ENCODE results near the gene CDC42BPB.

CDC42BPB gene

DNA sequence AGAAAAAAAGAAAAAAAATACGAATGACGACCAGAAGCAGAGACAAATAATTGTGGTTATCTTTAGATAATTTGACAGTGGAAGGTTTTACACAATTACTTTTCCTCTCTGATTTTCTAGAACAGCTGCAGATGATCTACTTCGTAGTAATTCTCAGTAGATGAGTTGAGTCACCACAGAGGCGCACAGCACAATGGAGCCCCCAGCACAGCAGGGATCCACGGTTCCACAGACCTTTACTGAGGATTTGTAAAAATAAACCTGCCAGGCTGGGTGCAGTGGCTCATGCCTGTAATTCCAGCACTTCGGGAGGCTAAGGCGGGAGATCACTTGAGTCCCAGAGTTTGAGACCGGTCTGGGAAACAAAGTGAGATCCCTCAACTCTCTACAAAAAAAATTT lies 105.5 kb downstream of the CDC42BPB start:
- TF ChIP-seq, protein P1, sequence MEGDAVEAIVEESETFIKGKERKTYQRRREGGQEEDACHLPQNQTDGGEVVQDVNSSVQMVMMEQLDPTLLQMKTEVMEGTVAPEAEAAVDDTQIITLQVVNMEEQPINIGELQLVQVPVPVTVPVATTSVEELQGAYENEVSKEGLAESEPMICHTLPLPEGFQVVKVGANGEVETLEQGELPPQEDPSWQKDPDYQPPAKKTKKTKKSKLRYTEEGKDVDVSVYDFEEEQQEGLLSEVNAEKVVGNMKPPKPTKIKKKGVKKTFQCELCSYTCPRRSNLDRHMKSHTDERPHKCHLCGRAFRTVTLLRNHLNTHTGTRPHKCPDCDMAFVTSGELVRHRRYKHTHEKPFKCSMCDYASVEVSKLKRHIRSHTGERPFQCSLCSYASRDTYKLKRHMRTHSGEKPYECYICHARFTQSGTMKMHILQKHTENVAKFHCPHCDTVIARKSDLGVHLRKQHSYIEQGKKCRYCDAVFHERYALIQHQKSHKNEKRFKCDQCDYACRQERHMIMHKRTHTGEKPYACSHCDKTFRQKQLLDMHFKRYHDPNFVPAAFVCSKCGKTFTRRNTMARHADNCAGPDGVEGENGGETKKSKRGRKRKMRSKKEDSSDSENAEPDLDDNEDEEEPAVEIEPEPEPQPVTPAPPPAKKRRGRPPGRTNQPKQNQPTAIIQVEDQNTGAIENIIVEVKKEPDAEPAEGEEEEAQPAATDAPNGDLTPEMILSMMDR (IDR thresholded peaks at IDR 0.05; ENCODE audit: insufficient read depth, low read depth, low read length, missing control alignments), result no peak
- DNase-seq (ENCODE audit: low read depth), result no peak
- H3K4me3 ChIP-seq (ENCODE audit: low read length), result no peak overlapping the region

DNA sequence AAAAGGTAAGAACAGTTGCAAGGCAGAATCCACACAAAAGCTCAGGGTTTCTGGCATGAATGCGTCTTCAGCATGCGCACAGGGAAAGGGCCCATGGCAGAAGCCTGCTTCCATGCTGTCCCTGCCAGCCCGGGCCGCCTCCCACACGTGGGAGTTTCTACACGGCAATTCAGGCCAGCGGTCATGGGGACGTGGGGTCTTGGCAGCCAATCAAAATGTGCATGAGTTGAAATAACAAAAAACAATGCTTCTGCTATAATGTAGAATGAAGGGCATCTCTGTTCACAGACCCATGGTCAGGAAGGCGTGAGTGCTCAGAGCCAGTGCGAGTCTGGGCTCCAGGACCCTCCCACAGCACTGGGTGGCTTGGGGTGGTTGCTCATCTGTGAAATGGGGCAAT lies 106.3 kb downstream of the CDC42BPB start:
- TF ChIP-seq, protein P1 (IDR thresholded peaks at IDR 0.05; ENCODE audit: insufficient read depth, low read depth, low read length, missing control alignments), result no peak
- no peak overlapping the region for H3K4me3 ChIP-seq (ENCODE audit: low read length)
- DNase-seq (ENCODE audit: low read depth), result no peak

DNA sequence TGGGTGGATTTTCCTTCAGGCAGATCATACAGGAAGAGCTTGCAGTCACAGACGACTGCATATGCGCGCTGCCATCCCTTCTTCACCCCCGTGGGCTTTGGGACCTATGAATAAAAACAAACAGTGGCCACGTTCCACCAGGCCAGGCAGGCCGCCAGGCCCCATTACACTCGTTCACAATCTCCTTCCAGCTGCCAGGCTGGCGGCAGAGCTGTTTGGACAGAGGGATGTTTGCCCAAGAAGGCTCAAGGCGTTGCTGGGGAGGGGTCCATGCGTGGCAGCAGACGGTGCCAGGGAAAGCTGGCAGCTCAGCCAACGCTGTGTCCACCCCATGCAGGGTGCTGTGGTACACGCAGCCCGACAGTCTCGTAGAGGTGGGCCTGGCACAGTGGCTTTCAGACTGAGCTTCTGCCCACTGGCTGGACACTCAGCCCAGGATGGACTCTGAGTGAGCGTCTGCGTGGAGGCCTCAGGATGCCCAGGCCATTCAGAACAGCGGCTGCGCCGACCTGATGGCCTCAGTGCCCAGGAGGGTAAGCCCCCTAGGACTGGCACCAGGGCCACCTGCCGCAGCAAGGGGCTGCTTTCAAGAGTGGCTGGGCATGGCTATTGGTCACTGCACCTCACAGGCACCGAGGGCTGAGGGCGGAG lies 107.4 kb downstream of the CDC42BPB start:
- TF ChIP-seq, protein P1 (IDR thresholded peaks at IDR 0.05; ENCODE audit: insufficient read depth, low read depth, low read length, missing control alignments), result no peak
- DNase-seq (ENCODE audit: low read depth), result no peak
- no peak overlapping the region for H3K4me3 ChIP-seq (ENCODE audit: low read length)

DNA sequence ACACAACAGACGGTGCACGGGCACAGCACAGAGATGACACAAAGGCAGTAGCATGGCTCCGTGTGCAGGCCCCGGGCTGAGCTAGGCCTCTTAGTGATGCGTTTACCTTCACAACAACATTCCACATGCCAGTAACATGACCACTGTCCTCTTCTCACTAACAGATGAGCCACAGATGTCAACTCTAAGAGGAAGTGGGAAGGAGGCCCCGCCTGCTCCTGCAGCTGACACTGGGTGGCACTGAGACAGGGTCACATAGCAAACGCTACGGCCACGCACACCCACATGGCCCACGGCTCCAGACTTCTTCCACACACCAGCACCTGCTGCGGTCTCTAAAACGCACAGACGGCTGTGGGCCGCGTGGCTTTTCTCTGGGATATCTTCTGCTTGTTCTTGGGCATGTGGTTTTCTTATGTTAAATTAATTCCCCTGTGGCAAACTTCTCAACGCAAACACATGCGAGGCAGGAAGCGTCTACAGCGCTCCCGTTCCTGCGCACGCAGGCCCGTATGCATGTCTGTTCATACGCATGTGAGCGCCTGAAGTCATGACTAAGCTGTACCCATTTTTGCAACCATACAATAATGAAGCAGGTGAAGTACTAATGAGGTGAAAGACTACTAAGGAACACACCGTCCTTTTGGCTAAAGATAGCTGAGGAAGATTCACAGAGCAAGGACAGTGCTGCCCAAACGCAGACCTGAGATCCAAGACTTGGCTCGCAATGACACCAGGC lies 108.1 kb downstream of the CDC42BPB start:
- TF ChIP-seq, protein P1 (IDR thresholded peaks at IDR 0.05; ENCODE audit: insufficient read depth, low read depth, low read length, missing control alignments), result no peak
- DNase-seq (ENCODE audit: low read depth), result no peak
- no peak overlapping the region for H3K4me3 ChIP-seq (ENCODE audit: low read length)

DNA sequence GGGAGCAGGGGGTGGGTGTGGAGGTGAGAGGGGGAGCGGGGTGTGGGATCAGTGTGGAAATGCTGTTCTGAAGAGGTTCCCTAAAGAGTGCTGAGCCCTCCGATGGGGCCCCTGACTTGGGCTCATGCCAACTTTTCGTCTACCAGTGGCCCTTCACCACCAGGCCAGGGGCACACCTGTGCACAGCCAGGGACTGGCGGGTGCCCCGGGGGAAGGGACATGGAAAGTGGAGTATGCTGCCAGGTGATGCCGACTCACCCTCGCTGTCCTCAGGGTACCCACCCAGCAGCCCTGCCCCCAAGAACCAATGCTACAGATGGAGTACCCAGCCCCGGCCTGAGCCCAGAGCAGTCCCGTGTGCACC lies 108.7 kb downstream of the CDC42BPB start:
- DNase-seq (ENCODE audit: low read depth), result no peak
- no peak overlapping the region for H3K4me3 ChIP-seq (ENCODE audit: low read length)
- TF ChIP-seq, protein P1 (IDR thresholded peaks at IDR 0.05; ENCODE audit: insufficient read depth, low read depth, low read length, missing control alignments), result no peak

DNA sequence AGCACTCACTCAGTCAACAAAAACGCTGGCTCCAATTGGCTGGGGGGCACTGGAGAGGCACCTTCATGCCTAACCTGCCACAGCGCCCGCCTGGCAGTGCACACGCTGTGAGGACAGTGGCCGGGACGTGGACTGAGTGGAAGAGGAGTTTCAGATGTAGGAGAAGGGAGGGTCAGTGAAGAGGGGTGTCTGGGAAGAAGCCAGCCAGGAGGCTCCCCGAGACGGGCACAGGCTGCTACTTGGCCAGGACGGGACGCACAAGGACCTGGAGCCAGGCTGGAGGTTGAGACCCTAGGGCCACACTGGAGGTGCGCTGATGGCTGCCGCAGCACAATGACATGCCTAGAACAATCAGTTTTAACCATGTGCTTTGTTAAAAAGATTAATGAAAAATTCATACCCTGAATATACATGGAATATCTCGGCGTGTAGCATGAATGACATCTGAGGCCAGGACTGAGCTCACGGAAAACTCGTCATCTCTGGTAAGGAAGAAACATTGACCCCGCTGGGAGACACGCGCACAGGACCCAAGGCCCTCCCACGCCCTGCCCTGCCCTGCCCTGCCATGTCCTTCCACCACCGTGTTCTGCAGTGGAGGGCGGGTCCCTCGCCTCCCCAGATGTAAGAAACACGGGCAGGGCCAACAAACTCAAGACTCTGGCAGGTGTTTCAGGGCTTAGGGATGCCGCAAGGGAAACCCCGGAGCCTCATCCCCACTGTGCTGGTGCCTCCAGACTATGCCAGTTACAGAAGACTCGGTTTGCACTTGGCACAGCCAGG lies 109.8 kb downstream of the CDC42BPB start:
- TF ChIP-seq, protein P1 (IDR thresholded peaks at IDR 0.05; ENCODE audit: insufficient read depth, low read depth, low read length, missing control alignments), result no peak
- H3K4me3 ChIP-seq (ENCODE audit: low read length), result no peak overlapping the region
- DNase-seq (ENCODE audit: low read depth), result no peak
